Measurements from ENCODE around the gene NDUFV1. TPM values are rescaled to one million over a fixed set of nuclear protein-coding genes. Genes with fewer than 3 reads are reported as not detected.

NDUFV1 gene
- total RNA-seq, 1 experiment from 2014 or later = 250 TPM

DNA sequence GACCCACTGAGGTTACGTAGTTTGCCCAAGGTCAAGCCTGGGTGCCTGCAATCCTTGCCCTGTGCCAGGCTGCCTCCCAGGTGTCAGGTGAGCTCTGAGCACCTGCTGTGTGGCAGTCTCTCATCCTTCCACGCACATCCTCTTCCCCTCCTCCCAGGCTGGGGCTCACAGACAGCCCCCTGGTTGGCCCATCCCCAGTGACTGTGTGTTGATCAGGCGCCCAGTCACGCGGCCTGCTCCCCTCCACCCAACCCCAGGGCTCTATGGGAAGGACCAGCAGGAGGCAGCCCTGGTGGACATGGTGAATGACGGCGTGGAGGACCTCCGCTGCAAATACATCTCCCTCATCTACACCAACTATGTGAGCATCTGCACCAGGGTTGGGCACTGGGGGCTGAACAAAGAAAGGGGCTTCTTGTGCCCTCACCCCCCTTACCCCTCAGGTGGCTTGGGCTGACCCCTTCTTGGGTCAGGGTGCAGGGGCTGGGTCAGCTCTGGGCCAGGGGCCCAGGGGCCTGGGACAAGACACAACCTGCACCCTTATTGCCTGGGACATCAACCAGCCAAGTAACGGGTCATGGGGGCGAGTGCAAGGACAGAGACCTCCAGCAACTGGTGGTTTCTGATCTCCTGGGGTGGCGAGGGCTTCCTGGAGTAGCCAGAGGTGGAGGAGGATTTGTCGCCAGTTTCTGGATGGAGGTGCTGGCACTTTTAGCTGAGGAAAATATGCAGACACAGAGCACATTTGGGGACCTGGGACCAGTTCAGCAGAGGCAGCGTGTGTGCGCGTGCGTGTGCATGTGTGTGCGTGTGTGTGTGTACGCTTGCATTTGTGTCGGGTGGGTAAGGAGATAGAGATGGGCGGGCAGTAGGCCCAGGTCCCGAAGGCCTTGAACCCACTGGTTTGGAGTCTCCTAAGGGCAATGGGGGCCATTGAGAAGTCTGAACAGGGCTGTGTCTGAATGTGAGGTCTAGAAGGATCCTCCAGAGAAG, 21.6 kb upstream of the NDUFV1 start:
- Histone ChIP-seq H3K36me3 (ENCODE audit: insufficient read depth, low read length, poor library complexity, severe bottlenecking) (peaks cover 37% of the 10 kb centered on the region), H3K27me3 (replicated peaks; ENCODE audit: insufficient read depth, low read depth, low read length, poor library complexity) (no peaks in the 10 kb centered on the region), H3K27ac (ENCODE audit: low read depth, low read length, poor library complexity, severe bottlenecking) (peak overlapping the region; percentile 90), H3K9me3 (ENCODE audit: low read depth, low read length, poor library complexity, severe bottlenecking) (no peaks in the 10 kb centered on the region), H3K4me1 (ENCODE audit: insufficient read depth, low read length, poor library complexity, severe bottlenecking) (peaks cover 30% of the 10 kb centered on the region), H3K4me3 (ENCODE audit: low read depth, low read length, poor library complexity, severe bottlenecking) (peak overlapping the region; percentile 70)
- intact Hi-C loops (cut with micrococcal nuclease; ENCODE audit: unreplicated experiment) = no loop called here
- TSS peak; percentile 44 for BruUV-seq (replicated peaks)
- ChIA-PET POLR2A (ENCODE audit: low non-redundant PET) (interaction anchor here (0.5 kb wide), 1 partner anchor 1208 kb away, joined by 5 read pairs; no protein-coding TSS in a partner anchor), CTCF (no interaction called here)
- TF ChIP-seq, protein P1, sequence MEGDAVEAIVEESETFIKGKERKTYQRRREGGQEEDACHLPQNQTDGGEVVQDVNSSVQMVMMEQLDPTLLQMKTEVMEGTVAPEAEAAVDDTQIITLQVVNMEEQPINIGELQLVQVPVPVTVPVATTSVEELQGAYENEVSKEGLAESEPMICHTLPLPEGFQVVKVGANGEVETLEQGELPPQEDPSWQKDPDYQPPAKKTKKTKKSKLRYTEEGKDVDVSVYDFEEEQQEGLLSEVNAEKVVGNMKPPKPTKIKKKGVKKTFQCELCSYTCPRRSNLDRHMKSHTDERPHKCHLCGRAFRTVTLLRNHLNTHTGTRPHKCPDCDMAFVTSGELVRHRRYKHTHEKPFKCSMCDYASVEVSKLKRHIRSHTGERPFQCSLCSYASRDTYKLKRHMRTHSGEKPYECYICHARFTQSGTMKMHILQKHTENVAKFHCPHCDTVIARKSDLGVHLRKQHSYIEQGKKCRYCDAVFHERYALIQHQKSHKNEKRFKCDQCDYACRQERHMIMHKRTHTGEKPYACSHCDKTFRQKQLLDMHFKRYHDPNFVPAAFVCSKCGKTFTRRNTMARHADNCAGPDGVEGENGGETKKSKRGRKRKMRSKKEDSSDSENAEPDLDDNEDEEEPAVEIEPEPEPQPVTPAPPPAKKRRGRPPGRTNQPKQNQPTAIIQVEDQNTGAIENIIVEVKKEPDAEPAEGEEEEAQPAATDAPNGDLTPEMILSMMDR (conservative IDR thresholded peaks at IDR 0.05; ENCODE audit: low read depth, low read length) = no peak
- TF ChIP-seq EZH2 (IDR thresholded peaks at IDR 0.05; ENCODE audit: borderline replicate concordance, low read depth, low read length, poor library complexity, severe bottlenecking) = no peak
- DNase-seq (ENCODE audit: low spot score) = no peak

DNA sequence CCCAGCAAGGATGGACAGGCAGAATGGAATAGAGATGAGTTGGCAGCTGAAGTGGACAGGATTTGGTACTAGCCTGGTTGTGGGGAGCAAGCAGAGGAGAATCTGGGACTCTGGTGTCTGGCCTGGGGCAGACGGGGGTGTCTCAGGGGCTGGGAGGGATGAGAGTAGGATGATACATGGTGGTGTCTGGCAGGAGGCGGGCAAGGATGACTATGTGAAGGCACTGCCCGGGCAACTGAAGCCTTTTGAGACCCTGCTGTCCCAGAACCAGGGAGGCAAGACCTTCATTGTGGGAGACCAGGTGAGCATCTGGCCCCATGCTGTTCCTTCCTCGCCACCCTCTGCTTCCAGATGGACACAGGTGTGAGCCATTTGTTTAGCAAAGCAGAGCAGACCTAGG, 20.8 kb upstream of the NDUFV1 start:
- intact Hi-C loops (cut with micrococcal nuclease; ENCODE audit: unreplicated experiment) = no loop called here
- CTCF ChIA-PET = no interaction called here
- Histone ChIP-seq H3K9me3 (ENCODE audit: low read depth, low read length, poor library complexity, severe bottlenecking) (no peaks in the 10 kb centered on the region), H3K36me3 (ENCODE audit: insufficient read depth, low read length, poor library complexity, severe bottlenecking) (peaks cover 37% of the 10 kb centered on the region), H3K4me1 (ENCODE audit: insufficient read depth, low read length, poor library complexity, severe bottlenecking) (peaks cover 30% of the 10 kb centered on the region), H3K27me3 (replicated peaks; ENCODE audit: insufficient read depth, low read depth, low read length, poor library complexity) (no peaks in the 10 kb centered on the region), H3K4me3 (ENCODE audit: low read depth, low read length, poor library complexity, severe bottlenecking) (no peak overlapping the region), H3K27ac (ENCODE audit: low read depth, low read length, poor library complexity, severe bottlenecking) (peak overlapping the region; percentile 37)
- POLR2A ChIA-PET (ENCODE audit: low non-redundant PET) = no interaction called here
- DNase-seq (ENCODE audit: low spot score) = no peak
- no TSS peak for BruUV-seq (replicated peaks)
- TF ChIP-seq EZH2 (IDR thresholded peaks at IDR 0.05; ENCODE audit: borderline replicate concordance, low read depth, low read length, poor library complexity, severe bottlenecking) = no peak
- TF ChIP-seq, protein P1 (conservative IDR thresholded peaks at IDR 0.05; ENCODE audit: low read depth, low read length) = no peak

DNA sequence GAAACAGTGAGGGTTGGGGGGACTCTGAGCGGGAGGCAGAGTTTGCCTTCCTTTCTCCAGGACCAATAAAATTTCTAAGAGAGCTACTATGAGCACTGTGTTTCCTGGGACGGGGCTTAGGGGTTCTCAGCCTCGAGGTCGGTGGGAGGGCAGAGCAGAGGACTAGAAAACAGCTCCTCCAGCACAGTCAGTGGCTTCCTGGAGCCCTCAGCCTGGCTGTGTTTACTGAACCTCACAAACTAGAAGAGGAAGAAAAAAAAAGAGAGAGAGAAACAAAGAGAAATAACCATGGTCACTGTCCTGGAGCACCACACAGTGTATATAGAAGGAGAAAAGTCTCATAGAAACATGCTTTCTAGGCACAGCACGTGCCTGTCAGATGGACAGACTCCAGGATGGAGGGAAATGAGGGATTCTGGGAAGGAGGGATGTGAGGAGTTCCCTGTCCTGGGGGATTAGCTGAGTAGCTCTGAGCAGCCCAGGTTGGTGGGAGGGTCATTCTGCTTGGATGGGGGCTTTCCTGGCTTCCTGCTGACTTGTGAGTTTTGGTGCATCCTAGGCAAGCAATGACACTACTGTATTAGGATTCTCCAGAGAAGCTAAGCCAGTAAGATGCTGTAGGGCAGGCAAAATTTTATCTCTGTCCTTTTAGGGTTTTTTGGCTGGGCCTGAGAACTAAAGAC, 20.0 kb upstream of the NDUFV1 start:
- BruUV-seq (replicated peaks) = no TSS peak
- no peak for DNase-seq (ENCODE audit: low spot score)
- no peak overlapping the region for H3K27ac ChIP-seq (ENCODE audit: low read depth, low read length, poor library complexity, severe bottlenecking)
- intact Hi-C loops (cut with micrococcal nuclease; ENCODE audit: unreplicated experiment) = no loop called here
- peaks cover 37% of the 10 kb centered on the region for H3K36me3 ChIP-seq (ENCODE audit: insufficient read depth, low read length, poor library complexity, severe bottlenecking)
- TF ChIP-seq, protein P1 (conservative IDR thresholded peaks at IDR 0.05; ENCODE audit: low read depth, low read length) = no peak
- no peak for TF ChIP-seq EZH2 (IDR thresholded peaks at IDR 0.05; ENCODE audit: borderline replicate concordance, low read depth, low read length, poor library complexity, severe bottlenecking)
- ChIA-PET CTCF (no interaction called here), POLR2A (ENCODE audit: low non-redundant PET) (no interaction called here)
- no peaks in the 10 kb centered on the region for H3K27me3 ChIP-seq (replicated peaks; ENCODE audit: insufficient read depth, low read depth, low read length, poor library complexity)
- H3K4me1 ChIP-seq (ENCODE audit: insufficient read depth, low read length, poor library complexity, severe bottlenecking) = peaks cover 23% of the 10 kb centered on the region
- no peaks in the 10 kb centered on the region for H3K9me3 ChIP-seq (ENCODE audit: low read depth, low read length, poor library complexity, severe bottlenecking)
- H3K4me3 ChIP-seq (ENCODE audit: low read depth, low read length, poor library complexity, severe bottlenecking) = no peak overlapping the region

All from A673 (cell line).